Muscle of back (tissue), 11 donors: ENCODE measurements around the gene CRTC1. TPM values are rescaled to one million over a fixed set of nuclear protein-coding genes. Genes with fewer than 3 reads are reported as not detected.

Source experiments
- DNase-seq, 3 donors: peaks; one replicate each; pipeline versions ENCODE4 v3.0.0 to v3.0.0-alpha.2; 2013
- polyA plus RNA-seq, 10 donors: library from polyadenylated mRNA; unstranded; fragments of 120-200 nt; gene quantifications; one replicate each; pipeline ENCODE4 v1.2.1, GENCODE V29; 2013; ENCODE audit not compliant: insufficient read length in 10 of 10

The CRTC1 gene
- polyA plus RNA-seq, 10 donors, result 10.5 to 14.4 (median 11.5) TPM

- DNase-seq, result no peak
Measured at GRCh38 chr19:18765224-18765623, 81.7 kb downstream of the CRTC1 start.

GRCh38 chr19:18768046-18768771 lies 84.7 kb downstream of the CRTC1 start:
- no peak for DNase-seq

- no peak for DNase-seq
Measured at GRCh38 chr19:18768997-18769891, 85.8 kb downstream of the CRTC1 start.

GRCh38 chr19:18769989-18770528 lies 86.6 kb downstream of the CRTC1 start:
- DNase-seq, result no peak

- no peak for DNase-seq
Measured at GRCh38 chr19:18770663-18771327, 87.3 kb downstream of the CRTC1 start.

GRCh38 chr19:18771328-18772242 lies 88.1 kb downstream of the CRTC1 start:
- DNase-seq, result no peak

GRCh38 chr19:18772620-18773587 lies 89.4 kb downstream of the CRTC1 start:
- no peak for DNase-seq

GRCh38 chr19:18773682-18774081 lies 90.2 kb downstream of the CRTC1 start:
- no peak for DNase-seq

- DNase-seq, result no peak
Measured at GRCh38 chr19:18774107-18774506, 90.6 kb downstream of the CRTC1 start.

- no peak for DNase-seq
Measured at GRCh38 chr19:18774782-18775444, 91.4 kb downstream of the CRTC1 start.

GRCh38 chr19:18775586-18776287 lies 92.3 kb downstream of the CRTC1 start:
- DNase-seq, result no peak

GRCh38 chr19:18776288-18776594 lies 92.8 kb downstream of the CRTC1 start:
- DNase-seq, result no peak

- DNase-seq, result no peak
Measured at GRCh38 chr19:18776736-18777135, 93.3 kb downstream of the CRTC1 start.

GRCh38 chr19:18777301-18778075 lies 94.0 kb downstream of the CRTC1 start:
- peak in 1 of 3 donors; percentile 47 for DNase-seq

GRCh38 chr19:18778076-18778389 lies 94.6 kb downstream of the CRTC1 start:
- no peak for DNase-seq

- DNase-seq, result no peak
Measured at GRCh38 chr19:18778826-18779495, 95.5 kb downstream of the CRTC1 start.

- no peak for DNase-seq
Measured at GRCh38 chr19:18780081-18780480, 96.6 kb downstream of the CRTC1 start.

GRCh38 chr19:18780631-18781030 lies 97.2 kb downstream of the CRTC1 start:
- no peak for DNase-seq
